ENCODE measurements around the gene C12orf50. TPM values are rescaled to one million over a fixed set of nuclear protein-coding genes. Genes with fewer than 3 reads are reported as not detected.

Gene C12orf50
- total RNA-seq, 1 donor = not detected

Small RNA genes within 50 kb of the gene (small RNA-seq; reads per million reads assigned to genes)
- not detected for gene RNA5SP364

Other genes with a start within 250 kb of the C12orf50 start
- 20.3 and 20.7 TPM in 2 replicates for gene CEP290, start 112.7 kb upstream of the C12orf50 start, total RNA-seq
- gene TMTC3, start 112.9 kb upstream of the C12orf50 start, total RNA-seq = 39.6 and 71.7 TPM in 2 replicates

All from fibroblast of villous mesenchyme (primary cell).